Natural killer cell treated with Interleukin-12 subunit alpha and Interleukin-12 subunit beta and Interleukin-15 and Interleukin-18, amount 100 ng/mL, for 72 hours (primary cell): ENCODE results near the gene EPS8L1. TPM values are rescaled to one million over a fixed set of nuclear protein-coding genes. Genes with fewer than 3 reads are reported as not detected.

ENCODE experiments used
- ATAC-seq, 2 donors: fragments of 150-1000 bp; cut with Tn5 transposase in 1 of 2; sonication (Bioruptor Pico), chemical (Tn5 transposase) in 1 of 2; 2 replicates each; pipeline ENCODE4 v1.10.0; 2021
- DNase-seq: peaks from one replicate; pipeline ENCODE4 v3.0.0; 2022; ENCODE audit warnings: low spot score
- H3K27ac Mint-ChIP-seq, 2 donors: 1 replicate in 1 of 2; 2 replicates in 1 of 2; pipeline ENCODE4 v1.8.0; 2022; ENCODE audit warnings: mixed read lengths in 2 of 2, mild to moderate bottlenecking in 1 of 2, moderate library complexity in 1 of 2
- H3K27me3 Mint-ChIP-seq, 2 donors: 1 replicate in 1 of 2; 2 replicates in 1 of 2; pipeline ENCODE4 v1.8.0; 2022; ENCODE audit warnings: mixed read lengths in 2 of 2
- H3K36me3 Mint-ChIP-seq: one replicate; pipeline ENCODE4 v1.8.0; 2022; ENCODE audit warnings: mixed read lengths
- H3K4me1 Mint-ChIP-seq, 2 donors: 1 replicate in 1 of 2; 2 replicates in 1 of 2; pipeline ENCODE4 v1.8.0; 2022; ENCODE audit warnings: low read depth in 2 of 2, mixed read lengths in 2 of 2, mild to moderate bottlenecking in 1 of 2
- H3K4me3 Mint-ChIP-seq: one replicate; pipeline ENCODE4 v1.8.0; 2022; ENCODE audit warnings: mixed read lengths
- H3K9me3 Mint-ChIP-seq: 2 replicates; pipeline ENCODE4 v1.8.0; 2022; ENCODE audit warnings: mixed read lengths
- total RNA-seq, 2 donors: library from RNA; stranded (reverse); gene quantifications; one replicate each; pipeline ENCODE4 v1.2.3, GENCODE V29; 2022

Gene EPS8L1
- total RNA-seq, 2 donors from 2014 or later, result 1.3 to 8.7 TPM

GRCh38 chr19:55088543-55089341 is 13.1 kb downstream of the EPS8L1 start:
- Mint-ChIP-seq H3K4me3 (peak overlapping the region; percentile 66), H3K9me3 (no peaks in the 10 kb centered on the region), H3K27me3 (peaks cover 13 to 14% of the 10 kb centered on the region in 2 donors), H3K36me3 (no peaks in the 10 kb centered on the region), H3K27ac (peak overlapping the region; percentile 27 to 42), H3K4me1 (peaks cover 28% of the 10 kb centered on the region in 2 donors)
- DNase-seq, result peak; percentile 78
- no peak for ATAC-seq

GRCh38 chr19:55089342-55089944 is 13.8 kb downstream of the EPS8L1 start:
- no peak for DNase-seq
- ATAC-seq, result no peak
- Mint-ChIP-seq H3K4me1 (peaks cover 28% of the 10 kb centered on the region in 2 donors), H3K36me3 (no peaks in the 10 kb centered on the region), H3K9me3 (no peaks in the 10 kb centered on the region), H3K27ac (no peak overlapping the region), H3K4me3 (no peak overlapping the region), H3K27me3 (peaks cover 10 to 13% of the 10 kb centered on the region in 2 donors)

- ATAC-seq, result no peak
- no peak overlapping the region for H3K4me3 Mint-ChIP-seq
- H3K4me1 Mint-ChIP-seq, result peaks cover 28% of the 10 kb centered on the region in 2 donors
- no peak overlapping the region for H3K27ac Mint-ChIP-seq
- H3K9me3 Mint-ChIP-seq, result no peaks in the 10 kb centered on the region
- peak; percentile 25 for DNase-seq
- H3K36me3 Mint-ChIP-seq, result no peaks in the 10 kb centered on the region
- peaks cover 10 to 13% of the 10 kb centered on the region in 2 donors for H3K27me3 Mint-ChIP-seq
Observed at GRCh38 chr19:55090564-55090963, 14.9 kb downstream of the EPS8L1 start.

GRCh38 chr19:55091126-55091910 is 15.6 kb downstream of the EPS8L1 start:
- H3K36me3 Mint-ChIP-seq, result no peaks in the 10 kb centered on the region
- H3K27ac Mint-ChIP-seq, result no peak overlapping the region
- no peaks in the 10 kb centered on the region for H3K9me3 Mint-ChIP-seq

GRCh38 chr19:55091955-55092354 is 16.3 kb downstream of the EPS8L1 start:
- Mint-ChIP-seq H3K36me3 (no peaks in the 10 kb centered on the region), H3K4me1 (peaks cover 27 to 28% of the 10 kb centered on the region in 2 donors), H3K27me3 (peaks cover 10 to 13% of the 10 kb centered on the region in 2 donors), H3K9me3 (no peaks in the 10 kb centered on the region), H3K27ac (no peak overlapping the region), H3K4me3 (no peak overlapping the region)
- no peak for DNase-seq
- ATAC-seq, result peak in 1 of 2 donors; percentile 10

More at GRCh38 chr19:55091126-55091910, 15.6 kb downstream of the EPS8L1 start:
- no peak overlapping the region for H3K4me3 Mint-ChIP-seq
- H3K4me1 Mint-ChIP-seq, result peaks cover 28% of the 10 kb centered on the region in 2 donors
- ATAC-seq (no peak), DNase-seq (peak; percentile 38)
- H3K27me3 Mint-ChIP-seq, result peaks cover 10 to 13% of the 10 kb centered on the region in 2 donors

GRCh38 chr19:55092423-55093318 is 17.0 kb downstream of the EPS8L1 start:
- Mint-ChIP-seq H3K27ac (no peak overlapping the region), H3K27me3 (peaks cover 10% of the 10 kb centered on the region in 2 donors), H3K36me3 (no peaks in the 10 kb centered on the region), H3K4me1 (peaks cover 20 to 22% of the 10 kb centered on the region in 2 donors), H3K4me3 (no peak overlapping the region), H3K9me3 (no peaks in the 10 kb centered on the region)
- DNase-seq (no peak), ATAC-seq (no peak)

- ATAC-seq (no peak), DNase-seq (no peak)
- H3K27me3 Mint-ChIP-seq, result no peaks in the 10 kb centered on the region
- no peak overlapping the region for H3K27ac Mint-ChIP-seq
- no peak overlapping the region for H3K4me3 Mint-ChIP-seq
- H3K36me3 Mint-ChIP-seq, result no peaks in the 10 kb centered on the region
- peaks cover 2 to 6% of the 10 kb centered on the region in 2 donors for H3K4me1 Mint-ChIP-seq
- H3K9me3 Mint-ChIP-seq, result no peaks in the 10 kb centered on the region
Observed at GRCh38 chr19:55094456-55095259, 19.0 kb downstream of the EPS8L1 start.

- no peak overlapping the region for H3K27ac Mint-ChIP-seq
- ATAC-seq, result no peak
Observed at GRCh38 chr19:55095260-55096060, 19.8 kb downstream of the EPS8L1 start.

GRCh38 chr19:55096061-55096701 is 20.5 kb downstream of the EPS8L1 start:
- no peak for DNase-seq

More at GRCh38 chr19:55095260-55096060, 19.8 kb downstream of the EPS8L1 start:
- Mint-ChIP-seq H3K36me3 (no peaks in the 10 kb centered on the region), H3K4me1 (peaks cover 0 to 4% of the 10 kb centered on the region in 2 donors), H3K4me3 (no peak overlapping the region), H3K9me3 (no peaks in the 10 kb centered on the region), H3K27me3 (no peaks in the 10 kb centered on the region)
- no peak for DNase-seq

GRCh38 chr19:55097864-55098715 is 22.4 kb downstream of the EPS8L1 start:
- H3K4me3 Mint-ChIP-seq, result no peak overlapping the region
- ATAC-seq, result no peak
- H3K9me3 Mint-ChIP-seq, result no peaks in the 10 kb centered on the region

More at GRCh38 chr19:55096061-55096701, 20.5 kb downstream of the EPS8L1 start:
- no peaks in the 10 kb centered on the region for H3K9me3 Mint-ChIP-seq
- no peak overlapping the region for H3K27ac Mint-ChIP-seq
- no peaks in the 10 kb centered on the region for H3K36me3 Mint-ChIP-seq
- H3K4me1 Mint-ChIP-seq, result peaks cover 0 to 4% of the 10 kb centered on the region in 2 donors
- no peaks in the 10 kb centered on the region for H3K27me3 Mint-ChIP-seq
- ATAC-seq, result no peak
- no peak overlapping the region for H3K4me3 Mint-ChIP-seq

More at GRCh38 chr19:55097864-55098715, 22.4 kb downstream of the EPS8L1 start:
- no peaks in the 10 kb centered on the region for H3K27me3 Mint-ChIP-seq
- H3K36me3 Mint-ChIP-seq, result peaks cover 6% of the 10 kb centered on the region
- no peak for DNase-seq
- peaks cover 0 to 4% of the 10 kb centered on the region in 2 donors for H3K4me1 Mint-ChIP-seq
- H3K27ac Mint-ChIP-seq, result no peak overlapping the region
